ENCODE measurements around the gene RNF14. TPM values are rescaled to one million over a fixed set of nuclear protein-coding genes. Genes with fewer than 3 reads are reported as not detected.
"Not testable (repeated sequence)": the region's sequence is repeated elsewhere in the genome, so short reads cannot be mapped to it uniquely, and the experiment has no call there.

RNF14 gene
- total RNA-seq, 1 experiment from 2014 or later = 29.7 TPM

DNA sequence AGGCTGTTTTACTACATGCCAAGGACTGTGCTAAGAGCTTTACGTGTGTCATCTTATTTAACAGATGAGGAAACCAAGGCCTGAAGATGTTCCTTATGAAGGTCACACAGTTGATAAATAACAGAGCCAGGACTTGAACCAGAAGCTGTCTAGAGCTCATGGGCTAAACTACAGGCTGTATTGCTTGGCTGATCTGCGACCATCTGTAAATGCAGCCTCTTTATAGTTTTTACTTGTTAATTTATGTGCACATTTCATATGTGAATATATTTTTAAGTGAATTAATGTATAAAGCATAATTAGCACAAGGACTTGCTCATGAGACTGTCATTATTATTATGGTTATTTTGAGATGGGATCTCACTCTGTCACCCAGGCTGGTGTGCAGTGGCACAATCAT is 63.2 kb downstream of the RNF14 start:
- H3K27ac ChIP-seq = no peak overlapping the region
- ChIA-PET CTCF (interaction anchor here (0.6 kb wide), 1 partner anchor 1262 kb away, joined by 3 read pairs; no protein-coding TSS in a partner anchor), POLR2A (ENCODE audit: unreplicated experiment) (no interaction called here)
- intact Hi-C loops (cut with micrococcal nuclease; ENCODE audit: unreplicated experiment) = no loop called here
- no peak overlapping the region for H3K4me2 ChIP-seq
- no peaks in the 10 kb centered on the region for H3K9me3 ChIP-seq (ENCODE audit: insufficient read depth, low read depth)
- TF ChIP-seq EZH2 (IDR thresholded peaks at IDR 0.05; ENCODE audit: low read depth) = no peak
- TF ChIP-seq, protein P1, sequence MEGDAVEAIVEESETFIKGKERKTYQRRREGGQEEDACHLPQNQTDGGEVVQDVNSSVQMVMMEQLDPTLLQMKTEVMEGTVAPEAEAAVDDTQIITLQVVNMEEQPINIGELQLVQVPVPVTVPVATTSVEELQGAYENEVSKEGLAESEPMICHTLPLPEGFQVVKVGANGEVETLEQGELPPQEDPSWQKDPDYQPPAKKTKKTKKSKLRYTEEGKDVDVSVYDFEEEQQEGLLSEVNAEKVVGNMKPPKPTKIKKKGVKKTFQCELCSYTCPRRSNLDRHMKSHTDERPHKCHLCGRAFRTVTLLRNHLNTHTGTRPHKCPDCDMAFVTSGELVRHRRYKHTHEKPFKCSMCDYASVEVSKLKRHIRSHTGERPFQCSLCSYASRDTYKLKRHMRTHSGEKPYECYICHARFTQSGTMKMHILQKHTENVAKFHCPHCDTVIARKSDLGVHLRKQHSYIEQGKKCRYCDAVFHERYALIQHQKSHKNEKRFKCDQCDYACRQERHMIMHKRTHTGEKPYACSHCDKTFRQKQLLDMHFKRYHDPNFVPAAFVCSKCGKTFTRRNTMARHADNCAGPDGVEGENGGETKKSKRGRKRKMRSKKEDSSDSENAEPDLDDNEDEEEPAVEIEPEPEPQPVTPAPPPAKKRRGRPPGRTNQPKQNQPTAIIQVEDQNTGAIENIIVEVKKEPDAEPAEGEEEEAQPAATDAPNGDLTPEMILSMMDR (conservative IDR thresholded peaks at IDR 0.05) = no peak
- no peaks in the 10 kb centered on the region for H3K27me3 ChIP-seq (ENCODE audit: insufficient read depth, low read depth)
- DNase-seq = no peak
- H3K9me2 ChIP-seq (ENCODE audit: insufficient read depth) = no peaks in the 10 kb centered on the region
- H2AFZ ChIP-seq = no peak overlapping the region
- no peaks in the 10 kb centered on the region for H4K20me1 ChIP-seq (ENCODE audit: insufficient read depth)
- H3K79me2 ChIP-seq (ENCODE audit: low read depth) = no peaks in the 10 kb centered on the region
- H3K4me1 ChIP-seq (replicated peaks; ENCODE audit: insufficient read depth) = peaks cover 12% of the 10 kb centered on the region
- no TSS peak for BruUV-seq (replicated peaks)
- H3K36me3 ChIP-seq (ENCODE audit: low read depth) = no peaks in the 10 kb centered on the region
- H3F3A ChIP-seq (ENCODE audit: insufficient read depth, low read depth) = peaks cover 1% of the 10 kb centered on the region; the same call in 1 of the 2 replicates
- no peak overlapping the region for H3K4me3 ChIP-seq

DNA sequence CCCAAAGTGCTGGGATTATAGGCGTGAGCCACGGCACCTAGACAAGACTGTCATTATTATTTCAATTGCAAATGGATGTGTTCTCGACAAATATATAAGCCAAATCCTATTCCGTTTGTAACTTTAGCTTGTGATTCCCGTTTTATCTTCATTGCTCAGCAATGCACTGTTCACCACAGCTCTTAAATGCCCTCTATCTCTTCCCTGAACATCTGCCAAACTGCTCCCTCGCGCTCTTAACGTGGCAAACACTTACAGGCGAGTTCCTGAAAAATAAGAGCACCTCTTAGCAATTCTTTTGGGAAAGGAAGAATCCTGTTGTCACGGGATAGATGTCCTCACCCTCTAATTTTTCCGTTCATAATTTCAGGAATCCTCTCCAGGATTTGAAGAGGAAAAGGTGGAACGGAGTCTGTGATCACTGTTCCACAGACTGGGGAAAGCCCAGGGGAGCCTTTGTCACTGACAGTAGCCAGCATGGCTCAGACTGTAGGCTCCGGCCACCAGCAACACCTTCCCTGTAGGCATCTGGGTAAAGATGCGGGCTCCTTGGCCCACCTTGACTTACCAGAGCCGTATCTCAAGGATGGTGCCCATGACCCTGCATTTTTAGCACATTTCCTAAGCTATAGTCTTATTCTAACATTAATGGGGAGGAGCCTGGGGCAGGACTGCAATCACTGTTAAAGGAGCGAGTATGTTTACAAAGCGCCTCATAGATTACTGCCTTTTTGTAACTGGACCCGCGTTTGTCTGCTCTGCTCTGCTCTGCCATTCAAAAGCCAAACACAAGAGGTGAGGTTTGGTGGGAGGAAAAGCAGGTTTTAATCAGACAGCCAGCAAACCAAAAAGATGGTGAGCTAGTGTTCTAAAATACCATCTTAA is 64.1 kb downstream of the RNF14 start:
- CTCF ChIA-PET = interaction anchor here (0.6 kb wide), 1 partner anchor 1261 kb away, joined by 3 read pairs; no protein-coding TSS in a partner anchor
- no peak for DNase-seq
- BruUV-seq (replicated peaks) = no TSS peak
- Histone ChIP-seq H4K20me1 (ENCODE audit: insufficient read depth) (no peaks in the 10 kb centered on the region), H2AFZ (no peak overlapping the region), H3K36me3 (ENCODE audit: low read depth) (no peaks in the 10 kb centered on the region), H3F3A (ENCODE audit: insufficient read depth, low read depth) (no peaks in the 10 kb centered on the region), H3K4me3 (no peak overlapping the region), H3K9me3 (ENCODE audit: insufficient read depth, low read depth) (no peaks in the 10 kb centered on the region), H3K4me2 (no peak overlapping the region), H3K27me3 (ENCODE audit: insufficient read depth, low read depth) (no peaks in the 10 kb centered on the region), H3K4me1 (replicated peaks; ENCODE audit: insufficient read depth) (peaks cover 4% of the 10 kb centered on the region), H3K79me2 (ENCODE audit: low read depth) (no peaks in the 10 kb centered on the region), H3K27ac (no peak overlapping the region), H3K9me2 (ENCODE audit: insufficient read depth) (no peaks in the 10 kb centered on the region)
- intact Hi-C loops (cut with micrococcal nuclease; ENCODE audit: unreplicated experiment) = no loop called here
- POLR2A ChIA-PET (ENCODE audit: unreplicated experiment) = no interaction called here
- TF ChIP-seq EZH2 (IDR thresholded peaks at IDR 0.05; ENCODE audit: low read depth) = no peak
- TF ChIP-seq, protein P1 (conservative IDR thresholded peaks at IDR 0.05) = no peak

DNA sequence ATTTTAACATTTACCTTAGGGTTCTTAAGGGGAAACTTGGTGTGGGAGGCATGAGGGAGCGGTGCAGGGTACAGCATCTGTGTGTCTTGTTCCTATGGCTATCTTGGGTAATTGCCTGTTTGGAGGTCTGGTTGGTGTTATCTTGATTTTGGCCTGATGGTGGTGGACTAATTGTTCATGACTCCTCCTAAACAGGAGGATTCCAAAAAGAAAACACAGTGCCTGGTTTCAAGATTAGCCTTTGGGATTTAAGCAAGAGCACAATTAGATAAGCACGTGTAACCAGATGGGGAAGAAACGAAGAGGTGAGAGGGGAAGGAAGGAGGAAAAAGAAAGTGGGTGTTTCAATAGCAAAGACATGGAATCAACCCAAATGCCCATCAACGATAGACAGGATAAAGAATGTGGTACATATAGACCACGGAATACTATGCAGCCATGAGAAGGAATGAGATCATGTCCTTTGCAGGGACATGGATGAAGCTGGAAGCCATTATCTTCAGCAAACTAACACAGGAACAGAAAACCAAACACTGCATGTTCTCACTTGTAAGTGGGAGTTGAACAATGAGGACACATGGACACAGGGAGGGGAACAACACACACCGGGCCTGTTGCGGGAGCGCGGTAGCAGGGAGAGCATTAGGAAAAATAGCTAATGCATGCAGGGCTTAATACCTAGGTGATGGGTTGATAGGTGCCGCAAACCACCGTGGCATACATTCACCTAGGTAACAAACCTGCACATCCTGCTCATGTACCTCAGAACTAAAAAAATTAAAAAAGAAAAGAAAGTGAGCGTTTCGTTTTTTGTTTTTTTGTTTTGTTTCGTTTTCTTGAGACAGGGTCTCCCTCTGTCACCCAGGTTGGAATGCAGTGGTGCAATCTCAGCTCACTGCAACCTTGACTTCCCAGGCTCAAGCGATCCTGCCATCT is 65.0 kb downstream of the RNF14 start:
- H3K36me3 ChIP-seq (ENCODE audit: low read depth); H3K4me1 ChIP-seq (replicated peaks; ENCODE audit: insufficient read depth); POLR2A ChIA-PET (ENCODE audit: unreplicated experiment); intact Hi-C loops (cut with micrococcal nuclease; ENCODE audit: unreplicated experiment); H3K79me2 ChIP-seq (ENCODE audit: low read depth); H4K20me1 ChIP-seq (ENCODE audit: insufficient read depth); H3K9me2 ChIP-seq (ENCODE audit: insufficient read depth); H3K4me2 ChIP-seq; H2AFZ ChIP-seq; H3K9me3 ChIP-seq (ENCODE audit: insufficient read depth, low read depth); H3K27me3 ChIP-seq (ENCODE audit: insufficient read depth, low read depth); H3F3A ChIP-seq (ENCODE audit: insufficient read depth, low read depth); H3K4me3 ChIP-seq; H3K27ac ChIP-seq; BruUV-seq (replicated peaks); CTCF ChIA-PET; DNase-seq: not testable (repeated sequence)
